Activated CD8-positive, alpha-beta memory T cell treated with anti-CD3 and anti-CD28 coated beads, Interleukin-2, amount 50 U/mL, for 1 hour (primary cell): ENCODE measurements around the gene R3HDM2.

Experiments used
- DNase-seq: peaks from one replicate; pipeline ENCODE4 v3.0.0-alpha.2; 2020; ENCODE audit errors: extremely low read depth

The R3HDM2 gene

GRCh38 chr12:57240926-57241401 is 189.9 kb downstream of the R3HDM2 start:
- DNase-seq: no peak

- no peak for DNase-seq
Observed at GRCh38 chr12:57240066-57240921, 190.5 kb downstream of the R3HDM2 start.

- DNase-seq: no peak
Observed at GRCh38 chr12:57239587-57240065, 191.2 kb downstream of the R3HDM2 start.

GRCh38 chr12:57238854-57239554 is 191.8 kb downstream of the R3HDM2 start:
- DNase-seq: peak; percentile 53

- no peak for DNase-seq
Observed at GRCh38 chr12:57237932-57238853, 192.7 kb downstream of the R3HDM2 start.

- no peak for DNase-seq
Observed at GRCh38 chr12:57237596-57237931, 193.3 kb downstream of the R3HDM2 start.

GRCh38 chr12:57236925-57237595 is 193.8 kb downstream of the R3HDM2 start:
- DNase-seq: no peak

- DNase-seq: no peak
Observed at GRCh38 chr12:57236201-57236924, 194.5 kb downstream of the R3HDM2 start.

- DNase-seq: no peak
Observed at GRCh38 chr12:57235728-57236131, 195.1 kb downstream of the R3HDM2 start.

- no peak for DNase-seq
Observed at GRCh38 chr12:57235017-57235727, 195.7 kb downstream of the R3HDM2 start.

- DNase-seq: no peak
Observed at GRCh38 chr12:57234571-57235016, 196.2 kb downstream of the R3HDM2 start.

- DNase-seq: no peak
Observed at GRCh38 chr12:57234233-57234570, 196.6 kb downstream of the R3HDM2 start.

- no peak for DNase-seq
Observed at GRCh38 chr12:57233357-57234232, 197.2 kb downstream of the R3HDM2 start.

- no peak for DNase-seq
Observed at GRCh38 chr12:57232156-57232756, 198.6 kb downstream of the R3HDM2 start.

- no peak for DNase-seq
Observed at GRCh38 chr12:57231276-57232021, 199.4 kb downstream of the R3HDM2 start.

GRCh38 chr12:57230381-57231155 is 200.3 kb downstream of the R3HDM2 start:
- DNase-seq: no peak
